SKM-1 (cell line): ENCODE measurements around the gene MTERF2.

ENCODE experiments used
- DNase-seq: peaks from one replicate; lab custom pipeline; 2025; ENCODE audit not compliant: unreplicated experiment; lab: John Stamatoyannopoulos, UW

The MTERF2 gene

GRCh38 chr12:106994579-106995220 lies 7.8 kb upstream of the MTERF2 start:
- no peak for DNase-seq

DNA sequence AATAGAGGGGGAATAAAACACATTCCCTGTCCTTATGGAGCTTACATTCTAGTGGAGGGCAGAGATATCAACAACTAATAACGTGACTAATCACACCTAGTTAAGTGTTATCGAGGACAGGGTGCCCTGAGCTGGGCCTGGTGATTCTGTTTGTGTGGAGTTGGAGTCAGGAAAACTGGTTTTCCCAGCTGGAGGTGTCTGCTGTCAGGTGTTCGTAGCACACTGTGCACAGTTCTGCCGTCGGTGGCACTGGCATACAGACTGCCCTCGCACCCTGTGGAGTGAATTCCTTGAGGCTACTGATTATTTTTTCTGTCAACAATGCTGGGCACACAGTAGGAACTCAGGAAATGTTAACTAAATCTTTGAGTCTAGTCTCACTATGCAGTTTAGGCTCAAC lies 900 bp upstream of the MTERF2 start:
- DNase-seq = no peak

- no peak for DNase-seq
These were observed 811 bp downstream of the MTERF2 start for GRCh38 chr12:106986135-106986534.

DNA sequence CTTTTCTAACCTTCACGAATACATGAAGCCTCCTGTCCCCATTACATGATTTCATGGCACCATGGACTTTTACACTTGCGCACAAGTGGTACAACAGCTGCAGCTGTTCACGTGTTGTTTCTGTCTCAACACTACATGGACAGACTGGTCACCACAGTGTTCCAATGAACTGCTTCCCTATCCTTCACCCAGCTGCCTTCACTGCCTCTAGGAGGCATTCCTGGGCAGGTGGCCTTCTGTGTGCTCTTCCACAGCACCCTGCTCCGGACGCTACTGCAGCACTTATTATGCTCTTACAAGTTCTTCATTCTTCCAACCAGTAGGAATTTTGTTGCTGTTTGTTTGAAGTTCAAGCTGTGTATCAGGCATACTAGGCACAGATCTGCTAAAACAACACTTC lies 1.5 kb downstream of the MTERF2 start:
- DNase-seq = no peak

DNA sequence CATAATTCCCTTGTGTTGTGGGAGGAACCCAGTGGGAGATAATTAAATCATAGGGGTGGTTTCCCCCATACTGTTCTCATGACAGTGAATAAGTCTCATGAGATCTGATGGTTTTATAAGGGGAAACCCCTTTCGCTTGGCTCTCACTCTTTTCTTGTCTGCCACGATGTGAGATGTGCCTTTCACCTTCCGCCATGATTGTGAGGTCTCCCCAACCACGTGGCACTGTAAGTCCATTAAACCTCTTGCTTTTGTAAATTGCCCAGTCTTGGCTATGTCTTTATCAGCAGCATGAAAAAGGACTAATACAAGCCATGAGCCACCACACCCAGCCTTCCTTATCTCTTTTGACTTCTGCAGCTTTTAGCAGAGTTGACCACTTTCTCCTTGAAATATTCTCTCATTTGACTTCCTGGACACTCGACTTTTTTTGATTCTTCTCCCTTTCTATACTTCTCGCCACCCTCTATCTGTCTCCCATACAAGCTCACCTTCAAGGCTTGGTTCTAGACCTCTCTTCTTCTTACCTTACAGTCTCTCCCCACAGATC lies 2.3 kb downstream of the MTERF2 start:
- no peak for DNase-seq

- no peak for DNase-seq
These were observed 4.7 kb downstream of the MTERF2 start for GRCh38 chr12:106982229-106982628.

- DNase-seq = no peak
These were observed 5.2 kb downstream of the MTERF2 start for GRCh38 chr12:106981788-106982187.

DNA sequence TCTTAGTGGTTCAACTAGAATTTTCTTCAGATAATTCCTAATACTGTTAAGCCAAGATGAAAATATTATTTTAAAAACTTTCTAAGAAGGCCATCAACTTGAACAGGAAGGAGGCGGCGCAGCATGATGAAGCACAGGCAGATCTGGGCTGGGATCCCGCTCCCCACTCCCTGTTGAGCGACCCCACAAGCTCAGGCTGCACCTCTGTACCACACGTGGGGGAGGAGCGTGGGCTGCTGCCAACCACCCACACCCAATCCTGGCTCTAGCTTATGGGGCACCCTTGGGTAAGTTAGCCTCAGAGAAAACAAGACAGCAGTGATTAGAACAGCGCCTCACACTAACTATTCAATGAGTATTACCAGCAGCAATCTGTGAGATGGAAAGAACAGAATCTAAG lies 6.0 kb downstream of the MTERF2 start:
- DNase-seq = no peak

- no peak for DNase-seq
These were observed 8.7 kb downstream of the MTERF2 start for GRCh38 chr12:106978035-106978800.

- no peak for DNase-seq
These were observed 10.3 kb downstream of the MTERF2 start for GRCh38 chr12:106976668-106977067.

DNA sequence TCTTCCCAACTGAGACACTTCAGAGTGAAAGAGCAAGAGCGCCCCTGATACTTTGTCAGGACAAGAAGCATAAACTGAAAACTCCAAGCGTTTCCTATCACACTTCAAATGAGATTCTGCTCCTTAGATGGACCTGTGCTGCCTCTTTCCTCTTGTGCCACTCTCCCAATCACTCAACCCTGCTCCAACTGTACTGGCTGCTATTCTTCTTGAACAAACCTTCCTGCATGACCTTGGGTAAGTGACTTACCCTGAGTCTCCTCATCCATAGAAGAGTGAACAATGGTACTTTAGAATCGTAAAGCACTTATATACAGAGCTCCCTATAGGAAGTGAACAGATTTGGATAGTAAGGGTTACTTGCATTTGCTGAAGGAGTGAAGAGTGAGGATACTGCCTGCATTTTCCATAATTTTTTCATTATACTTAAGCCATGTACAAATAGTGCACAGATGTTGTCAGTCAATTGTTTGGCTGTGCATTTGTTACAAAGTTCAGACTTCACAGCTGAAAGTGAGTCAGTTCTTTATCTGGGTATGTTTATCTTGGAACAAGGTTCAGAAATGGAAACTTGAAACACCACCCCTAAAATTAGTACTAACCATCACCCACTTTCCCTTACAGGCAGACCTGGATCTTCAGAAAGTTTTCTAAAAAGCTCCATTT lies 10.8 kb downstream of the MTERF2 start:
- DNase-seq = no peak

GRCh38 chr12:106975098-106975497 lies 11.8 kb downstream of the MTERF2 start:
- no peak for DNase-seq

DNA sequence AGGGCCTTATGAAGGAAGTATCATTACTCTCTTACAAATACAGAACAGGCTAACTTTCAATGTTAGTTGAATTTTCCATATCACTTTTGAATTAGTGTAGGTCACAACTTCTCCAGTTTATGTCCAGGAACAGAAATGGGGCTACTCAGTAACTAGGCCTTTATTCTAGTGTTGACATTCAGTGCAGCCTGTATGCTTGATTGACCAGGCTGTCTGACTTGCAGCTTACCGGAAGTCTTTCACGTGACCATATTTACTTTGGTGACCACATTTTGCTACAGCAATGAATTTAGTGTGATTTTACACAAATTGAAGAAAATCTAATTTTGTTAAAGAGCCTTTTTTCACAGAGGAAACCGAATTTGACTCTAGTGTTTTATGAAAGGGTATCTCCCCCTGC lies 12.4 kb downstream of the MTERF2 start:
- DNase-seq = no peak

DNA sequence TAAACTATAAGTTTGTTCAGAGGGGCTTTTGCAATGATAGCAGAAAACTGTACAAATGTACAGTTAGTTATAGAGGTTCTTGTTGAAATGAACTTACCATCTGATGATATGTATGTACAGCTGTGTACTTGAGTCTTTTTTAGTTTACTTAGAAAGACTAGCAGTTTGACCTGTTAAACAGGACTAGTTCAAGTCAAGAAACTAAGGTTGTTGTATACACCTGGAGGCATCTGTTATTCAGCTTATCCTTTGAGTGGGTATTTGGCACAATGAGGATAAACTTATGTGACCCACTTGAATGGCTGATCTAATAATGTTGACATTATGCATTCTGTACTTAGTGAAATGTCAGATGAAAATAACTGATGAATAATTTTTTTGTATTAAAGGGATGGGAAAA lies 13.4 kb downstream of the MTERF2 start:
- no peak for DNase-seq

GRCh38 chr12:106971065-106971464 lies 15.9 kb downstream of the MTERF2 start:
- DNase-seq = no peak

GRCh38 chr12:106964526-106964925 lies 22.4 kb downstream of the MTERF2 start:
- DNase-seq = no peak

DNA sequence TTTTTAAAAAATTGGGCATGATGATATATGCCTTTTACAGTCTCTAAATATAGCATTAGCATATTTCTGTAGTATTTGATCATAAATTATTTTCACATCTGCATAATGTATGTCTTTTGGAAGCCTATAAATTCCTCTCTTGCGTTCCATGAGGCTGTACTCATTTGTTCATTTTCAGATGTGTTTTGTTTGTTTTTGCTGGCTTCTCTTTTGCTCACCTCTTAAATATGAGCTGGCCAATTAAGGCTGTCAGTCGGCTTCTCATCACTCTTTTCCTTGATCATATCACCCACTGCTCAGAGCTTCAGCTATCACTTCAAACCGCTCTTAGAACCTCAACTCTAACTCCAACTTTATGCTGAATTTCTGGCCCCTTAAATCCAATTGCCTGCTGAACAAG lies 24.7 kb downstream of the MTERF2 start:
- DNase-seq = no peak

DNA sequence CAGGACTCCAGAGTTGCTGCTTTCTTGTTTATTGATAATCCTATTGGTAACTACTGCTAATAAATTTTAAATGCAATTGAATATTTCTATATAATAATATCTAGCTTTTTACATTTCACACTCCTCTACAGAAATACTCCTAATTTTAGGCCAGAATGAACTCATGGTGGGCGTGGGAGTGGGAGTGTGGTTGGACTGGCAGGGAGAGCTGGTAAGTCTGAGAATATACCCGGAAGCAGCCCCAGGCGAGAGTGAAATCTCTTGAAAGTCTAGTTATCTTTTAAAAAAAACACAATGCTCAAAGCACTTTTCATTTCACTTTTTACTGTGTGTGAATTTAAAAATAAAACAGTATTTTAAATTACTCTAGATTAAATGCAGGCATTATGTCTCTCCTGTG lies 26.5 kb downstream of the MTERF2 start:
- DNase-seq = no peak

- no peak for DNase-seq
These were observed 29.4 kb downstream of the MTERF2 start for GRCh38 chr12:106957583-106957982.

- DNase-seq = no peak
These were observed 30.8 kb downstream of the MTERF2 start for GRCh38 chr12:106956048-106956578.

DNA sequence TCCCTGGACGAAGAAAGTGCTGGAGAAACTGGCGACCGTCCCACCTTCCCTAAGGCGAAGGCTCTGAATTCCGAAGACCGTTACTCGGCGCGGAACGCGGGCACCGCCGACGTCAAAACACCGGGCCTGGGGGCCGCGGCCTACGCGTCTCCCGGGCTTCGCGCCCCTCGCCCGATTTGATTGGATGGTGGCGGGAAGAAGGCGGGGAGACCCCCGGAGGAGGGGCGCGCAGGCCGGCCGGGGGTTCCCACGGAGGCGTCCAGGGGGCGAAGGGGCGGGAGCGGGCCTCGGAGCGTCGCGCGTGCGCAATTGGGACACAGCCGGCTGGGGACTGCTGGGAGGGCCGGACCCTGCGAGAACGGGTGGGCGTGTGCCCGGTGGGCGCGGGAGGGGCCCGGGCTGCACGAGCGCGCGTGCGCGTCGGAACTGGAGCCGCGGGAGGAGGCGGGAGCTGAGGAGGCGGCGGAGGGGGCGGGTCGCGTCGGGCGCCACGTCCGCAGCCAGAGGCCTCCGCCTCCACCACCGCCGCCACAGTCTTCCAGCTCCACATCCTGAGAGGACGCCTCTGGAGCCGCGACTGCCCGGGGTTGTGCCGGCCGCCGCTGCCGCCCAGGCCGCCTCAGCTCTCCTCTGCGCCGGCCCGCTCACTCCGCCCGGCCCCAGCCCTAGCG lies 31.4 kb downstream of the MTERF2 start, which contains the start of gene TMEM263:
Gene TMEM263 (plus strand): TSS at position 531 of the 671 bp plus-strand sequence. CDS start 11,210 bp downstream, outside the sequence.
- no peak for DNase-seq
